Neutrophil (primary cell): ENCODE results near the gene PGM2L1.

Experiments used
- H3K27ac ChIP-seq: fragments of 200-600 bp; sonication (generic); 2 replicates; pipeline ENCODE4 v1.5.1; 2016; ENCODE audit warnings: mild to moderate bottlenecking, moderate library complexity
- H3K27me3 ChIP-seq: fragments of 200-600 bp; sonication (generic); 2 replicates; pipeline ENCODE4 v1.6.0; 2016; ENCODE audit warnings: mild to moderate bottlenecking
- H3K36me3 ChIP-seq: fragments of 200-600 bp; sonication (generic); 2 replicates; pipeline ENCODE4 v1.5.1; 2017
- H3K4me1 ChIP-seq, 2 experiments: fragments of 200-600 bp in 1 of 2; sonication (generic) in 1 of 2; 1 replicate in 1 of 2; 2 replicates in 1 of 2; pipeline versions ENCODE4 v1.5.1 to v1.6.1; 2013 to 2016; ENCODE audit warnings: low read depth in 1 of 2, low read length in 1 of 2, mild to moderate bottlenecking in 1 of 2, moderate library complexity in 1 of 2; ENCODE audit not compliant: control insufficient read depth in 1 of 2, insufficient read depth in 1 of 2
- H3K4me3 ChIP-seq, 2 experiments: fragments of 200-600 bp in 1 of 2; sonication (generic) in 1 of 2; 1 replicate in 1 of 2; 2 replicates in 1 of 2; pipeline ENCODE4 v1.5.1; 2013 to 2016; ENCODE audit warnings: low read depth in 1 of 2, low read length in 1 of 2, mild to moderate bottlenecking in 1 of 2, moderate library complexity in 1 of 2
- H3K9me3 ChIP-seq: fragments of 200-600 bp; sonication (generic); 2 replicates; pipeline ENCODE4 v1.5.1; 2016
- CTCF ChIP-seq: fragments of 200-600 bp; sonication (generic); IDR thresholded peaks from 2 replicates; pipeline ENCODE4 v1.5.1; 2016; ENCODE audit warnings: antibody characterized with exemption

PGM2L1 gene

GRCh38 chr11:74397501-74398243 is 561 bp downstream of the PGM2L1 start:
- H3K36me3 ChIP-seq: no peaks in the 10 kb centered on the region
- H3K27me3 ChIP-seq: no peaks in the 10 kb centered on the region
- H3K27ac ChIP-seq: peak overlapping the region; percentile 67

GRCh38 chr11:74392256-74392655 is 6.0 kb downstream of the PGM2L1 start:
- Histone ChIP-seq H3K27me3 (no peaks in the 10 kb centered on the region), H3K36me3 (no peaks in the 10 kb centered on the region), H3K9me3 (no peaks in the 10 kb centered on the region), H3K27ac (no peak overlapping the region), H3K4me3 (no peak overlapping the region), H3K4me1 (peaks cover 13 to 14% of the 10 kb centered on the region in 2 experiments)
- TF ChIP-seq CTCF: no peak

More at GRCh38 chr11:74397501-74398243, 561 bp downstream of the PGM2L1 start:
- Histone ChIP-seq H3K4me1 (peaks cover 14 to 16% of the 10 kb centered on the region in 2 experiments), H3K4me3 (peak overlapping the region; percentile 78 to 91), H3K9me3 (no peaks in the 10 kb centered on the region)
- no peak for TF ChIP-seq CTCF

- Histone ChIP-seq H3K27me3 (no peaks in the 10 kb centered on the region), H3K4me3 (no peak overlapping the region), H3K4me1 (peaks cover 13 to 14% of the 10 kb centered on the region in 2 experiments), H3K36me3 (no peaks in the 10 kb centered on the region), H3K9me3 (no peaks in the 10 kb centered on the region), H3K27ac (no peak overlapping the region)
- no peak for TF ChIP-seq CTCF
Observed at GRCh38 chr11:74391193-74391592, 7.0 kb downstream of the PGM2L1 start.

GRCh38 chr11:74390697-74391096 is 7.5 kb downstream of the PGM2L1 start:
- Histone ChIP-seq H3K36me3 (no peaks in the 10 kb centered on the region), H3K27me3 (no peaks in the 10 kb centered on the region), H3K9me3 (no peaks in the 10 kb centered on the region), H3K4me3 (no peak overlapping the region), H3K27ac (no peak overlapping the region), H3K4me1 (peaks cover 13 to 14% of the 10 kb centered on the region in 2 experiments)
- TF ChIP-seq CTCF: no peak

- Histone ChIP-seq H3K4me1 (peaks cover 13 to 14% of the 10 kb centered on the region in 2 experiments), H3K36me3 (no peaks in the 10 kb centered on the region), H3K4me3 (no peak overlapping the region), H3K9me3 (no peaks in the 10 kb centered on the region), H3K27ac (no peak overlapping the region), H3K27me3 (no peaks in the 10 kb centered on the region)
- TF ChIP-seq CTCF: peak; percentile 61
Observed at GRCh38 chr11:74388678-74389327, 9.4 kb downstream of the PGM2L1 start.
